GM12801 (cell line): ENCODE data around the gene LAMA5.

Experiments
- CTCF ChIP-seq: IDR thresholded peaks from one replicate; pipeline ENCODE4 v1.5.1; 2011; ENCODE audit warnings: control low read depth; ENCODE audit not compliant: insufficient read length; ENCODE audit errors: extremely low read depth

Gene LAMA5

GRCh38 chr20:62407221-62407992 is 40.3 kb upstream of the LAMA5 start, which contains the start of gene CABLES2:
CABLES2 (minus strand) TSS chr20:62407285; CDS start chr20:62407276, 9 bp downstream.
- TF ChIP-seq CTCF = no peak

GRCh38 chr20:62406635-62407176 is 39.6 kb upstream of the LAMA5 start:
- no peak for TF ChIP-seq CTCF

- TF ChIP-seq CTCF = no peak
Observed at GRCh38 chr20:62405981-62406513, 38.9 kb upstream of the LAMA5 start.

- no peak for TF ChIP-seq CTCF
Observed at GRCh38 chr20:62405108-62405980, 38.2 kb upstream of the LAMA5 start.

GRCh38 chr20:62404761-62405107 is 37.6 kb upstream of the LAMA5 start:
- TF ChIP-seq CTCF = no peak

- no peak for TF ChIP-seq CTCF
Observed at GRCh38 chr20:62404112-62404665, 37.1 kb upstream of the LAMA5 start.

GRCh38 chr20:62403331-62403730 is 36.2 kb upstream of the LAMA5 start:
- no peak for TF ChIP-seq CTCF
